ENCODE measurements around the gene MDFIC2.

Gene MDFIC2

GRCh38 chr3:70244422-70244821 lies 68.0 kb downstream of the MDFIC2 start:
- Histone ChIP-seq H4K20me1 (ENCODE audit: low read depth, low read length) (no peaks in the 10 kb centered on the region), H3K9me2 (replicated peaks; ENCODE audit: insufficient read depth, low read length) (no peaks in the 10 kb centered on the region), H3K79me2 (ENCODE audit: insufficient read depth, low read length) (no peaks in the 10 kb centered on the region), H3F3A (ENCODE audit: insufficient read depth) (no peaks in the 10 kb centered on the region), H3K27ac (ENCODE audit: low read depth, low read length) (no peak overlapping the region), H3K4me3 (ENCODE audit: insufficient read depth, low read length, poor library complexity, severe bottlenecking) (no peak overlapping the region), H3K9ac (ENCODE audit: low read length) (no peak overlapping the region), H3K27me3 (ENCODE audit: low read length) (no peaks in the 10 kb centered on the region), H2AFZ (ENCODE audit: low read depth, low read length, severe bottlenecking) (no peak overlapping the region), H3K36me3 (ENCODE audit: low read length) (no peaks in the 10 kb centered on the region), H3K9me3 (ENCODE audit: insufficient read depth, low read length) (no peaks in the 10 kb centered on the region), H3K4me2 (ENCODE audit: low read depth, low read length, poor library complexity, severe bottlenecking) (no peak overlapping the region)
- TF ChIP-seq EZH2phosphoT487 (conservative IDR thresholded peaks at IDR 0.05; ENCODE audit: low read length) (no peak), CTCF (IDR thresholded peaks at IDR 0.05; ENCODE audit: insufficient read depth, low read length, poor library complexity, severe bottlenecking) (no peak)

GRCh38 chr3:70242297-70242882 lies 70.0 kb downstream of the MDFIC2 start:
- H3K27me3 ChIP-seq (ENCODE audit: low read length), result no peaks in the 10 kb centered on the region
- no peak overlapping the region for H2AFZ ChIP-seq (ENCODE audit: low read depth, low read length, severe bottlenecking)
- H3K4me2 ChIP-seq (ENCODE audit: low read depth, low read length, poor library complexity, severe bottlenecking), result no peak overlapping the region
- H3K27ac ChIP-seq (ENCODE audit: low read depth, low read length), result no peak overlapping the region
- no peaks in the 10 kb centered on the region for H3K79me2 ChIP-seq (ENCODE audit: insufficient read depth, low read length)
- H3K9ac ChIP-seq (ENCODE audit: low read length), result no peak overlapping the region
- no peak for TF ChIP-seq CTCF (IDR thresholded peaks at IDR 0.05; ENCODE audit: insufficient read depth, low read length, poor library complexity, severe bottlenecking)
- no peak for TF ChIP-seq EZH2phosphoT487 (conservative IDR thresholded peaks at IDR 0.05; ENCODE audit: low read length)
- H3K9me2 ChIP-seq (replicated peaks; ENCODE audit: insufficient read depth, low read length), result no peaks in the 10 kb centered on the region
- no peaks in the 10 kb centered on the region for H3F3A ChIP-seq (ENCODE audit: insufficient read depth)
- H3K36me3 ChIP-seq (ENCODE audit: low read length), result no peaks in the 10 kb centered on the region
- no peak overlapping the region for H3K4me3 ChIP-seq (ENCODE audit: insufficient read depth, low read length, poor library complexity, severe bottlenecking)
- H3K9me3 ChIP-seq (ENCODE audit: insufficient read depth, low read length), result no peaks in the 10 kb centered on the region
- H4K20me1 ChIP-seq (ENCODE audit: low read depth, low read length), result no peaks in the 10 kb centered on the region

- no peaks in the 10 kb centered on the region for H4K20me1 ChIP-seq (ENCODE audit: low read depth, low read length)
- no peaks in the 10 kb centered on the region for H3K79me2 ChIP-seq (ENCODE audit: insufficient read depth, low read length)
- no peaks in the 10 kb centered on the region for H3K27me3 ChIP-seq (ENCODE audit: low read length)
- no peak overlapping the region for H3K4me3 ChIP-seq (ENCODE audit: insufficient read depth, low read length, poor library complexity, severe bottlenecking)
- no peaks in the 10 kb centered on the region for H3F3A ChIP-seq (ENCODE audit: insufficient read depth)
- TF ChIP-seq EZH2phosphoT487 (conservative IDR thresholded peaks at IDR 0.05; ENCODE audit: low read length) (no peak), CTCF (IDR thresholded peaks at IDR 0.05; ENCODE audit: insufficient read depth, low read length, poor library complexity, severe bottlenecking) (no peak)
- no peak overlapping the region for H3K27ac ChIP-seq (ENCODE audit: low read depth, low read length)
- no peak overlapping the region for H2AFZ ChIP-seq (ENCODE audit: low read depth, low read length, severe bottlenecking)
- H3K9ac ChIP-seq (ENCODE audit: low read length), result no peak overlapping the region
- H3K36me3 ChIP-seq (ENCODE audit: low read length), result no peaks in the 10 kb centered on the region
- H3K9me3 ChIP-seq (ENCODE audit: insufficient read depth, low read length), result no peaks in the 10 kb centered on the region
- H3K9me2 ChIP-seq (replicated peaks; ENCODE audit: insufficient read depth, low read length), result no peaks in the 10 kb centered on the region
- no peak overlapping the region for H3K4me2 ChIP-seq (ENCODE audit: low read depth, low read length, poor library complexity, severe bottlenecking)
These were observed 78.6 kb downstream of the MDFIC2 start for GRCh38 chr3:70233812-70234211.

All from SU-DHL-6 (cell line).